ENCODE data around the gene CKLF. TPM values are rescaled to one million over a fixed set of nuclear protein-coding genes. Genes with fewer than 3 reads are reported as not detected.

CKLF gene
- total and polyA plus RNA-seq, 2 donors from 2014 or later = 28.7 to 42.4 TPM

- intact Hi-C loops (cut with DNase I) = no loop called here
- DNase-seq (no peak), FAIRE-seq (no peak)
- Histone ChIP-seq H3K27me3 (ENCODE audit: control insufficient read depth, insufficient read depth, low read length) (no peaks in the 10 kb centered on the region), H3K4me1 (ENCODE audit: control insufficient read depth in 2 of 3, insufficient read depth in 2 of 3, low read depth in 1 of 3, low read length in 3 of 3) (peaks cover 0 to 20% (median 8%) of the 10 kb centered on the region in 3 donors), H3K9me3 (ENCODE audit: control insufficient read depth in 2 of 3, insufficient read depth in 1 of 3, low read length in 3 of 3) (no peaks in the 10 kb centered on the region), H3K36me3 (ENCODE audit: control insufficient read depth in 2 of 3, insufficient read depth in 3 of 3, low read length in 3 of 3) (no peaks in the 10 kb centered on the region), H3K9ac (ENCODE audit: low read length in 3 of 3) (no peak overlapping the region), H3K27ac (ENCODE audit: low read depth in 2 of 2, low read length in 2 of 2) (no peak overlapping the region), H3K4me3 (ENCODE audit: low read length in 3 of 3) (no peak overlapping the region)
- TF ChIP-seq CTCF (IDR thresholded peaks at IDR 0.05; ENCODE audit: borderline replicate concordance, extremely low read depth, insufficient read depth) = no peak
Measured at GRCh38 chr16:66547101-66547989, 5.0 kb upstream of the CKLF start.

- intact Hi-C loops (cut with DNase I) = no loop called here
- Histone ChIP-seq H3K27me3 (ENCODE audit: control insufficient read depth, insufficient read depth, low read length) (no peaks in the 10 kb centered on the region), H3K36me3 (ENCODE audit: control insufficient read depth in 2 of 3, insufficient read depth in 3 of 3, low read length in 3 of 3) (no peaks in the 10 kb centered on the region), H3K27ac (ENCODE audit: low read depth in 2 of 2, low read length in 2 of 2) (no peak overlapping the region), H3K4me1 (ENCODE audit: control insufficient read depth in 2 of 3, insufficient read depth in 2 of 3, low read depth in 1 of 3, low read length in 3 of 3) (peaks cover 0 to 23% (median 14%) of the 10 kb centered on the region in 3 donors), H3K9ac (ENCODE audit: low read length in 3 of 3) (no peak overlapping the region), H3K4me3 (ENCODE audit: low read length in 3 of 3) (no peak overlapping the region), H3K9me3 (ENCODE audit: control insufficient read depth in 2 of 3, insufficient read depth in 1 of 3, low read length in 3 of 3) (no peaks in the 10 kb centered on the region)
- DNase-seq = no peak
- no peak for TF ChIP-seq CTCF (IDR thresholded peaks at IDR 0.05; ENCODE audit: borderline replicate concordance, extremely low read depth, insufficient read depth)
- no peak for FAIRE-seq
Measured at GRCh38 chr16:66548068-66548467, 4.3 kb upstream of the CKLF start.

GRCh38 chr16:66548868-66549267 lies 3.5 kb upstream of the CKLF start:
- TF ChIP-seq CTCF (IDR thresholded peaks at IDR 0.05; ENCODE audit: borderline replicate concordance, extremely low read depth, insufficient read depth) = no peak
- peak overlapping the region; percentile 57 to 98 (median 94) for H3K9ac ChIP-seq (ENCODE audit: low read length in 3 of 3)
- H3K36me3 ChIP-seq (ENCODE audit: control insufficient read depth in 2 of 3, insufficient read depth in 3 of 3, low read length in 3 of 3) = no peaks in the 10 kb centered on the region
- H3K27me3 ChIP-seq (ENCODE audit: control insufficient read depth, insufficient read depth, low read length) = no peaks in the 10 kb centered on the region
- peak overlapping the region; percentile 67 to 88 (median 83) for H3K4me3 ChIP-seq (ENCODE audit: low read length in 3 of 3)
- peaks cover 0 to 23% (median 16%) of the 10 kb centered on the region in 3 donors for H3K4me1 ChIP-seq (ENCODE audit: control insufficient read depth in 2 of 3, insufficient read depth in 2 of 3, low read depth in 1 of 3, low read length in 3 of 3)
- DNase-seq (peak in 1 of 5 donors; percentile 27), FAIRE-seq (no peak)
- H3K27ac ChIP-seq (ENCODE audit: low read depth in 2 of 2, low read length in 2 of 2) = peak overlapping the region; percentile 93 to 95
- intact Hi-C loops (cut with DNase I) = no loop called here
- no peaks in the 10 kb centered on the region for H3K9me3 ChIP-seq (ENCODE audit: control insufficient read depth in 2 of 3, insufficient read depth in 1 of 3, low read length in 3 of 3)
